ENCODE data around the gene CALR. TPM values are rescaled to one million over a fixed set of nuclear protein-coding genes. Genes with fewer than 3 reads are reported as not detected.
"Not testable (repeated sequence)": the region's sequence is repeated elsewhere in the genome, so short reads cannot be mapped to it uniquely, and the experiment has no call there.

Gene CALR
- total and polyA plus RNA-seq, 10 donors: 150 to 828 (median 406) TPM

DNA sequence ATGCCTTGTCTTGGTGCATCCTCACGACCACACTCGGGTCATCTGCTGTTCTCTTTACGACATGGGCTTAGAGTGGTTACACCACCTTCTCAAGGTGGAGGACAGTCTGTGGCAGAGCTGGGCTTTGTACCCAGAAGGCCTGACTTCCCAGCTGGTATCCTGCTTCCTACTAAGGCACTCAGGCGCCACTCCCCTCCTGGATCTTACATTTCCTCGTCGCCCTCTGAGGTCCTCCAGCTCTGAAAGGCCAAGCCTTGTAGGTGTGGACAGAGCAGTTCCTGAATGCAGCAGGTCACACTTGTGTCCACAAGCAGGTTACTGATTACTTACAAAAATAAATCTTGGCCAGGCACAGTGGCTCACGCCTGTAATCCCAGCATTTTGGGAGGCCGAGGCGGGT, 31.2 kb upstream of the CALR start:
- no peaks in the 10 kb centered on the region for H3K36me3 ChIP-seq
- H3K27ac ChIP-seq: no peak overlapping the region
- TF ChIP-seq POLR2AphosphoS5 (IDR thresholded peaks at IDR 0.05) (no peak), POLR2A (IDR thresholded peaks at IDR 0.05) (no peak), CTCF (IDR thresholded peaks at IDR 0.05 in 8 of 11, conservative IDR thresholded peaks at IDR 0.05 in 3 of 11) (no peak)
- 85 to 94% (median 89%) methylated on average over 9 of the region's 9 CpGs for WGBS, 5 donors
- H3K4me1 ChIP-seq: peaks cover 0 to 1% (median 0%) of the 10 kb centered on the region in 6 donors
- intact Hi-C loops (cut with DNase I; ENCODE audit: low total_unique reads): no loop called here
- DNase-seq: no peak
- no peaks in the 10 kb centered on the region for H3K9me3 ChIP-seq
- H3K4me3 ChIP-seq: no peak overlapping the region
- no peaks in the 10 kb centered on the region for H3K27me3 ChIP-seq (replicated peaks in 1 of 7)

DNA sequence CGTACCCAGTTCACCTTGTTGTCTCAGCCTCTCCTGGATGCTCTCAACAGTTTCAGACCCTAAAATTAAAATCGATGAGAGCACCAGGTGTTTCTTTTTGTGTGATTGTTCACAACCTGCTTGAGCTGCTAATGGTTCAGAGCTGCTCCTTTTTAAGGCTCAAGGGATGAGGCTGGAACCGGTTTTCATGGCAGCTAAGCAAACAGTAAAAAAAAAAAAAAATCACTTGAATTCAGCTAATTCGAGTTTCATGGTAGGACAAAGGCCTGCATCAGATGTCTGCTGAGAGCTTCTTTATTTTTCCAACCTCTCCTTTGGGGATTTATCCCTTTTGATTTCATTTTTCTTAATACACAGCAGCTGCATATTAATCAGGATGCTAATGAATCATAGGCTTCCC, 25.8 kb upstream of the CALR start:
- WGBS, 5 donors: 63 to 74% (median 63%) methylated on average over 4 of the region's 4 CpGs
- no peak for DNase-seq
- Histone ChIP-seq H3K4me3 (peak overlapping the region in 1 of 8 donors; percentile 38), H3K36me3 (no peaks in the 10 kb centered on the region), H3K27me3 (replicated peaks in 1 of 7) (no peaks in the 10 kb centered on the region), H3K4me1 (peaks cover 5 to 31% (median 24%) of the 10 kb centered on the region in 6 donors), H3K27ac (peak overlapping the region in 6 of 8 donors; percentile 20 to 86 (median 78)), H3K9me3 (no peaks in the 10 kb centered on the region)
- intact Hi-C loops (cut with DNase I; ENCODE audit: low total_unique reads): no loop called here
- no peak for TF ChIP-seq CTCF (IDR thresholded peaks at IDR 0.05 in 8 of 11, conservative IDR thresholded peaks at IDR 0.05 in 3 of 11)
- no peak for TF ChIP-seq POLR2AphosphoS5 (IDR thresholded peaks at IDR 0.05)
- no peak for TF ChIP-seq POLR2A (IDR thresholded peaks at IDR 0.05)

DNA sequence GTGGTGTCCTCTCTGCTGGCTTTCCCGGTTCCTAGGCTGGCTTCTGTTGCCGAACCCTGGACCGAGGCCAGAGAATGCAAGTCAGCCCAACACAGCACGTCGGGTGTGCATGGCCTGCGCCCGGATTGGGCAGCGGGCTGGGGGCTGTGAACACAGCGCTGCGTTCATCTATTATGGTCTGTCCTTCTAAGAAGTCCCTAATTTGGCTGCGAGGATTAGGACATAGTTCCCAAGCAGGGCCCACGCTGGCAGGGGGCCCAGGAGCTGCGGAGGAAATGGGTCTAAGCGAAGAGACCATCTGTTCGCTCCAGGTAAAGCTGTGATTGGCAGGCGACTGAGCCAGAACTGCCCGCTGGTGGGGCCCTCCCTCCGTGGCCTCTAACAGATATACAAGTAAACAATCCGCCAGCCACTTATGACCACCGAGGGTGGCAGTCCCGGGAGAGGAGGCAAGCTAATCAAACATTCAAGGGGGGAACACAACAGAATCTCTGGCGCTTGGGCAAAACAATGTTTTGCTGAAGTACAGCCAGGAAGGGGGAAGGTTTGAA, 25.3 kb upstream of the CALR start:
- intact Hi-C loops (cut with DNase I; ENCODE audit: low total_unique reads): no loop called here
- DNase-seq: no peak
- H3K27ac ChIP-seq: peak overlapping the region; percentile 42 to 86 (median 73)
- TF ChIP-seq POLR2AphosphoS5 (IDR thresholded peaks at IDR 0.05): peak; percentile 51 to 78 (median 62)
- no peak for TF ChIP-seq CTCF (IDR thresholded peaks at IDR 0.05 in 8 of 11, conservative IDR thresholded peaks at IDR 0.05 in 3 of 11)
- no peaks in the 10 kb centered on the region for H3K36me3 ChIP-seq
- H3K4me1 ChIP-seq: peaks cover 5 to 31% (median 24%) of the 10 kb centered on the region in 6 donors
- 24 to 46% (median 27%) methylated on average over 22 of the region's 22 CpGs for WGBS, 5 donors
- H3K9me3 ChIP-seq: no peaks in the 10 kb centered on the region
- H3K27me3 ChIP-seq (replicated peaks in 1 of 7): no peaks in the 10 kb centered on the region
- peak overlapping the region in 1 of 8 donors; percentile 38 for H3K4me3 ChIP-seq

GRCh38 chr19:12913851-12914690, 24.3 kb upstream of the CALR start:
- intact Hi-C loops (cut with DNase I; ENCODE audit: low total_unique reads): no loop called here
- Histone ChIP-seq H3K27me3 (replicated peaks in 1 of 7) (no peaks in the 10 kb centered on the region), H3K4me3 (peak overlapping the region in 1 of 8 donors; percentile 38), H3K36me3 (no peaks in the 10 kb centered on the region), H3K4me1 (peaks cover 9 to 40% (median 30%) of the 10 kb centered on the region in 6 donors), H3K9me3 (no peaks in the 10 kb centered on the region), H3K27ac (peak overlapping the region; percentile 42 to 86 (median 73))
- DNase-seq: peak; percentile 84
- 23 to 37% (median 31%) methylated on average over 11 to 12 of the region's 12 CpGs for WGBS, 5 donors
- TF ChIP-seq POLR2AphosphoS5 (IDR thresholded peaks at IDR 0.05) (peak in 1 of 3 donors; percentile 46), CTCF (IDR thresholded peaks at IDR 0.05 in 8 of 11, conservative IDR thresholded peaks at IDR 0.05 in 3 of 11) (no peak), POLR2A (IDR thresholded peaks at IDR 0.05) (no peak)

DNA sequence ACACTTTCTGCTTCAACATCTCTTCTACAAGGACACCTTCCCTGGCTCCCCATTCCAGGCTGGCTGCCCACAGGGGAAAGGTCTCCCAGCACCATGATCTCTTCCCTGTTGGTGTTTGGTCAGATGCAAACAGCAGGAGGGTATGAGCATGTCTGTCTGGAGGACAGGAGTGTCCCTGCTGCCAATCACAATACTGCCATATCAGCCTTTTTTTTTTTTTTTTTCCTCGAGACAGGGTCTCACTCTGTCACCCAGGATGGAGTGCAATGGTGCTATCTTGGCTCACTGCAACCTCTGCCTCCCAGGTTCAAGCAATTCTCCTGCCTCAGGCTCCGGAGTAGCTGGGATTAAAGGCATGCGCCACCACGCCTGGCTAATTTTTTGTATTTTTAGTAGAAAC, 22.5 kb upstream of the CALR start:
- DNase-seq; intact Hi-C loops (cut with DNase I; ENCODE audit: low total_unique reads); H3K4me3 ChIP-seq; H3K9me3 ChIP-seq; H3K27me3 ChIP-seq (replicated peaks in 1 of 7); H3K36me3 ChIP-seq; H3K27ac ChIP-seq: not testable (repeated sequence)
- 85 to 92% (median 92%) methylated on average over 4 of the region's 4 CpGs for WGBS, 5 donors
- peaks cover 11 to 48% (median 36%) of the 10 kb centered on the region in 6 donors for H3K4me1 ChIP-seq

Data from spleen (tissue), 11 donors.